GM23248 (cell line): ENCODE measurements around the gene PIK3R4.

Experiments used
- EZH2 ChIP-seq: fragments of 200-600 bp; sonication (generic); IDR thresholded peaks from 2 replicates; pipeline ENCODE4 v1.6.1; 2018; ENCODE audit warnings: antibody characterized with exemption, mild to moderate bottlenecking; ENCODE audit not compliant: insufficient read depth, poor library complexity, severe bottlenecking
- EZH2phosphoT487 ChIP-seq: fragments of 200-600 bp; sonication (generic); IDR thresholded peaks from 2 replicates; pipeline ENCODE4 v1.6.1; 2018; ENCODE audit warnings: antibody characterized with exemption, moderate library complexity, mild to moderate bottlenecking, low read depth; ENCODE audit not compliant: insufficient read depth

DNA sequence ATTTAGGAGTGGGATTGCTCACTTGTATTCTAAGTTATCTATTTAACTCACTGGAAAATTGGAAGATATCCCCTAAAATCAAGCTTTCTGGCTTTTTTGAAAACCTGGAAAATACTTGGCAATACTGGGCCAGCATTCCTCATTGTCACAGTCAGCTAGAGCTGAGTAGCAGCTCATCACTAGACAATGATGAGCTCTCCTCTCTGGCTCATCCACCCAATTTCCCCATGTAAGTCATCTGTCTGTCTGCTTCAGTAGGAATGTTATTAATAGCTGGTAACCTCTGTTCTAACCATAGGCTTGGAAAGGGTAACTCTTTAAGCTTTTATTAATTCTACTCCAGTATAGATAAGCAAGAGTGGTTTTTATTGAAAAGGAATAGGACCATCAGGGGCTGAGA, 39.7 kb upstream of the PIK3R4 start:
- TF ChIP-seq EZH2phosphoT487 (no peak), EZH2 (no peak)
